GM18520 (cell line): ENCODE data around the gene ELF4.
A peak's percentile ranks its signal among the peaks of the same experiment; 100 is the strongest.
"Not testable (repeated sequence)": the region's sequence is repeated elsewhere in the genome, so short reads cannot be mapped to it uniquely, and the experiment has no call there.

ENCODE experiments used
- ATAC-seq: cut with Tn5 transposase; IDR thresholded peaks from one replicate; pipeline ENCODE4 v1.9.1; 2021; ENCODE audit not compliant: unreplicated experiment

Gene ELF4

DNA sequence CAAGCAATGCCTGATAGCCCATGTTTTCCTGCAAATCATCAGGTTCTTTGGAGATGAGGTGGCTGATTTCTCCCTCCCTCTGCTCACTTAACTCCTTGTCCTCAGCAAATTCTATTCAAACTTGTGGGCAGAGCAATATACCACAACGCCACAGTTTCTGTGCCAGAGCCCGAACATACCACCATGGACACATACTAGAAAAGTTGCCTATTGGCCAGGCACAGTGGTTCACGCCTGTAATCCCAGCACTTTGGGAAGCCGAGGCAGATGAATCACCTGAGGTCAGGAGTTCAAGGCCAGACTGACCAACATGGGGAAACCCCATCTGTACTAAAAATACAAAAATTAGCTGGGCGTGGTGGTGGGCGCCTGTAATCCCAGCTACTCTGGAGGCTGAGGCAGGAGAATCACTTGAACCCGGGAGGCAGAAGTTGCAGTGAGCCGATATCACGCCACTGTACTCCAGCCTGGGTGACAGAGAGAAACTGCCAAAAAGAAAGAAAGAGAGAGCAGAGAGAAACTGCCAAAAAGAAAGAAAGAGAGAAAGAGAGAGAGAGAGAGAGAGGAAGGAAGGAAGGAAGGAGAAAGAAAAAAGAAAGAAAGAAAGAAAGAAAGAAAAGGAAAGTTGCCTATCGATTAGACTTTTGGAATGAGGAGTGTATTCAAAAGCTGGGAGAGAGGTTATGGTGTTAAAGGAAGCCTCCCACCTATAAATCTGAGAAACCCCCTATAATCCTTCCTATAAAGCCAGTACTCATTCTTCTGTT lies 5.0 kb upstream of the ELF4 start:
- ATAC-seq = not testable (repeated sequence)

DNA sequence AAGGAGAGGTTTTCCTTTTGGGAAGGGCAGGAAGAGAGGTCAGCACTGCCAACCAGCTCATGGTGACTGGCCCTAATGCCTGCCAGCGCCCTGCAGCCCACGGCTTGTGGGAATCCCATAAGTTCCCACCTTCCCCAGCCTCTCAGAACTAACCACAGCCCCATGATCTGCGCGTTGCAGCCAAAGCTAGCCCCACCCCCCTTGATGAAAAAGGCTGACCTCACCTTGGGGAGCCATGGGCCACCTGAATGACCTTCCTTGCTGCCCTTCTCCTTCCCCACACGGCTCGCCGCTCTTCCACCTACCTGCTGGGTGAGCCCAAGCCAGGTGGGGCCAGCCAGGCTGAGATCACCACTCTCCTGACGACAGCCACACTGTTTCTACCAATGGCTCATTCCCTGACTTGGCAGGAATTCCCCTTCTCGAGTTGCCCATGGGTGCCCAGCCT lies 3.9 kb upstream of the ELF4 start:
- no peak for ATAC-seq

DNA sequence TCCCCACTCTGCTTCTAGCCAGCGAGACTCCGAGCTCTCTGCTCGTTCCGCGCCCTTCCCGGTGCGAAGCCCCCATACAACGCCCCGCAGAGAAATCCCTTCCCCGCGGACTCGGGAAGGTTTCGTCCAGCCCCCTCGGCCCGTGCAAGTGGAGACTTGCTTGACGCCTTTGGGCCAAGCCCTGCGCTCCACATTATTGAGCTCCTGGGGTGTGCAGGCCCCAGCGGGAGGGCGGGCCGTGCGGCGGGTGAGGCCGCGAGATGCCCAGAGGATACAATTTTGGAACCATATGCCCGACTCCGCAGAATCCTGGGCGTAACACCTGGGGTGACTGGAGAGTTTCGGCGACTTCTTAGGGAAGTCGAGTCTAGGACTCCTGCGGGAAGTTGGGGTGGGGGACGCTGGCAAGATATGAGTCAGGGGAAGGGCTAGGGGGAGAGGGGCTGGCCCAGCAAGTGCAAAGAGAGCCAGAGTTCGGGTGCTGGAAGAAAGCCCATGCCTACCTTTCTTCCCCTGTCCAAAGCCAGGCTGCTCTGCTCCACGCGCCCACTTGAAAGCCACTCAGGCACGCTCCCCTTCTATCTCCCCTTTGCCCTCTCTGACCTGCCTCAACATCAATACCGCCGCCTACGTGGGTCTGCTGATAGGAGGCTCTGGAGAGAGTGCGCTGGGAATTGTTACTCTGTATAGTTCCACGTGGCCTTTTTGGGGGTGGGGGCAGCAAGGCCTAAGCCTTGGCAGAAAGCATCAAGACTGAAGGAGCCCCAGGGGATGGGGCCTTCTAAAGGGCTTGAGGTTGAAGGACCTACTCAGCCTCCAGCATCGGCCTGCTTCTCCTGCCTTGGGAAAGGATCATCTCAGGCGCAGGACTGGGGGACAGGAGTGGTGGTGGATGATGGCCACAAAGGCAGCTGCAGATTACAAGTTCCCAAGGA lies 1.2 kb upstream of the ELF4 start:
- ATAC-seq = no peak

DNA sequence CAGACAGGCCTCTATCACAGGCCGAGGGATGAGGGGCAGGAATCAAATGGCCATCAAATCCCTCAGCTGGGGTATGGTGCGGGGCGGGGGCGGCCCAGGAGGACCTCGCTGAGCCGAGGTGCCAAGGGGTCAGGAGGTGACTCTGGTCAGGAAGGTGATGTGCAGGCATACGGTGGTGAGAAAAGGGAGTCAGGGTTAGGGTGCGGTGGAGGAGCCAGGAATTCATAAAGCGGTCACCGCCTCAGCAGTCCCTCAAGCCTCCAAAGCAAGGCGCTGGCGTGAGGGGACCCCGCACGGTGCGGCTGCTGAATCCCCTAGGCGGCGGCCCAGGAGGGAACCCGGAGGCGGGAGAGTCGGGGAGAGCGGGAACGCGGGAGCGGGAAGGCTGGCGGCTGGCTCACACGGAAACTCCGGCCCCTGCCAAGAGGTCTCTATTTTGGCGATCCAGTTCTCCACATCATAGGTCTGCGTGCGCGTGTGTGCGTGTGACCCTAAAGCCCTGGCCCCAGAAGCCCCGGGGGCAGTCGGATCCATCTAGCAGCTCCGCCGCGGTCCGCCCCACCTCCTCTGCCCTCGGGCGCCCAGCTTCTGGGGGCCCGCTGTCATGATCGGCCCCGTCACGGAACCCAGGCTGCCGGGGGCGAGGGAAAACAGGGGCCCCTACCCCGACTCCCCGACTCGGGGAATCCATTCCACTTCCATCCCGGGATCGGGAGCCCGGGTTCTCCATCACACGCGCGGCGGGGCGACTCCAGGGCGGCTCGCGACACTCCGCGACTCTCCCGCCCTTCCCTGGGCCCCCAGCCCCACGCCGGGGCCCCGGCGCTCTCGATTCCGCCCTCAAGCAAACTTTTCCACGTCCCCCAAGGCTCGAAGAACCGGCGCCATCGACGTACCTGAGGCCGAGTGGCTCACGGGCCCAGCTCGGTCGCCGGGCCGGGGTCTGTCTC lies 593 bp downstream of the ELF4 start:
- no peak for ATAC-seq

DNA sequence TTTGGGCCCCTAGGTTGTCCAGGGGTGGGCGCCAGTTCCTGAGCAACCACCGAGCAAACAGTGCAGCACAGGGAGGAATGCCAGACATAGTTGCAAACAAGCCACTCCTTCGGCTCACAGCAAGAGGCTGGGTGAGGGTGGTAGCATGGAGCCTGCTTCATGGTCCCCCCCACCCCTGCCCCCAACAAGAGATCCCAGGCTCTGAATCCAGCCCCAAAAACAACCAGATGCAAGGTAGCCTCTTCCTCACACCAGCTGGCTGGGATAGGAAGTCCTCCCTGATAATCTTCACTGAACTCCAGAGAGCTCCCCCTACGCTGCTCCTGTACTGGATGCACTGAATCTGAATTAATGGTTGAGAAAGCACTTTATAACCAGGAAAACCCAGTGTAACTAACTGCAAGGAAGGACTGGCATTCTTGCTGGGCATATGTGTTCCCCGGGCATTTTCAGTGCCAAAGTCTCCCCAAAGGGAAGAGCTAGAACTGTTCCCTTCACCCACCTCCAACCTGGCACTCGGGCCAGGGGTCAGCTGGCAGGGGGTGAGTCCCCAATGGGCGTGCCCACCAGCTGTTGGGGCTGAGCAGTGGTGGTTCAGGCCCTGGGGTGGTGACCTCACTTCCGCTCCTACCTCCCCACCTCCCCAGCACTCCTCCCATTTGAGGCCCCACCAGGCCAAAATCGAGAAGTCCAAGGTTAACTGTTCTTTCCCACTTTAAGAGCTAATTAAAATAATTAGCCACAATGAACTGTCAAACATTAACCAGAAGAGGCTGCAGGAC lies 1.5 kb downstream of the ELF4 start:
- ATAC-seq = peak; percentile 54

DNA sequence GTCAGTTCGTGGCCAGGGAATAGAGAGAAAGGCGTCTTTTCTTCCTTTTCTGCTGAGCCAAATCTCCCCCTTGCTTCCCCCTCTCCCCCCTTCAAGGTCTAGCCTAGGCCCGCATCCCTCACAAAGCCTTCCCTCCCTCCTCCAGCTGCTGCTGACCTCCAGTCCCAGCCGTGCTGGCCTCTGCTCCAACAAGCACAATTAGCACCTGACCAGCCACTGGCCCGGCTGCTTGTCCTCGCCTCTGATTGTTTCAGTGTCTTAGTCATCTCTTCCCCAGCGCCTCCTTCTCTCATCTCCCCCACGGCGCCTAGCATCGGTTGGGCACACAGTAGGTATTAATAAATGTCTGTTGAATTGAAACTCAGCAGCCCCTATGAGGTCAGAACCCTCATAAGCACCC lies 4.2 kb downstream of the ELF4 start:
- ATAC-seq = no peak

DNA sequence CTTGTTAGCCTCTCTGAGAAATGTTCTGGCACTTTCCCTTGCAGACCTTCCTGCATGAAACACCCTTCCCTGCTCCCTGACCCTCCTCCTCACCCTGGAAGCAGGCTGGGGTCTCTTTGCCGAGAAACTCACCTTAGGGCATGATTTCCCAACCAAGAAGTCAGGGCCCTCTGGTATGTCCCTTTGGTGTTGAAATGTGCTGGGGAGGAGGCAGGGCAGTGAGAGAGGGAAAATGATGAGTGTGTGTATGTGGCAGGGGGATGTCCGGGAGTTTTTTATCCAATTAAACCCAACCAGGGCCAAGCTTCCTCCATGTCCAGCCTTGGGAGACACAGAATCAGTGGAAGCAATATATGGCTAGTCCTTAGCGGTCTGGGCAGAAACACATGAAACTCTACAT lies 5.1 kb downstream of the ELF4 start:
- no peak for ATAC-seq

DNA sequence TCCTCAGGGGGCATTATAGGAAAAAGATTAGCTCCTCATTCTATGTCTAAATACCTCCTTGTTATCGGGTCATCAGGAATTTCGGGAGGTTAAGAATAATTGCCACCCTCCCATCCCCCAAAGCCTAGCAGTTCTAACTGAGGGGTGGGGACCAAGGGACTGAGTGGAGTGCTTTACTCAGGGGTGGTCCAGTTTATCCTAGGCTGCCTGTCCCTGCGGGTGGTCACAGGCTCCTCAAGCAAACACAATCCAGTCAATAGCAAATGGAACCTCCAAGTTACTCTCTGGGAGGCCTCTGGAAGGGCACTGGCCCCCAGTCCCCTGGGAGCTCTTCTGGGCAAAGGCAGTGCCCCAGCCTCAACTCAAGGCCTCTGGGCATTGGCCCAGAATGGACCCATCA lies 6.7 kb downstream of the ELF4 start:
- no peak for ATAC-seq

DNA sequence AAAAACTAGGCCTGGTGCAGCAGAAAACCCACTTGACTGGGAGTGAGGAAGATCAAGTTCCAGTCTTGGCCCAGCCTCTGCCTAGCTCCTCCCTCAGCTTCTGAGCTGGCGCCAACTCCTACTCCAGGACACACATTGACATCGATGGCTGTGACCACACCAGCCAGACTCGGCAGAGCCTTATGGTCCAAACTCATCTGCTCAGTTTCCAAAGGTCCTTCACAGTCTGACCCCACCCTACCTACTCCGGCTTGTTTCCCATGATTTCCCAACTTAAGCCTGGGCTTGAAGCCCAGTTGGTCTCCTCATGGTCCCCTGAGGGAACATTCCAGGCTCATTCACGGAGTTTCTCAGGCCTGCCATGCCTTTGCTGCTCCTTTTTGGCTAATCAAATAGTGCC lies 10.1 kb downstream of the ELF4 start:
- ATAC-seq = no peak

DNA sequence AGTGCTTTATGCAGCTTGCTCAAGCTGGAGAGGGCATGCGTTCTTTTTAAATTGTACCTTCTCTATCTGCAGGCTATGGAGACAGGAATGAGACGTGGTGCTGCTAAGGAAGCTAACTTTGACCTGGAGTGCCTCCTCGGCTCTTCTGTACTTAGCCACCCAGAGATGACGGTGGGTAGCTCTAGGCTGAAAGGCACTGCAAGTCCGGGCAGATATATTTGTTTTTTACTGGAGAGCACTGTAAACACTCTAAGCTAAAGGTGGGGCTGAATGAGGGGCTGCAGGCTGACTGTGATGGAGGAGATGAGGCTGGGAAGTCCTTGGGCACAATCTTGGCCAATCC lies 12.1 kb downstream of the ELF4 start:
- ATAC-seq = no peak

DNA sequence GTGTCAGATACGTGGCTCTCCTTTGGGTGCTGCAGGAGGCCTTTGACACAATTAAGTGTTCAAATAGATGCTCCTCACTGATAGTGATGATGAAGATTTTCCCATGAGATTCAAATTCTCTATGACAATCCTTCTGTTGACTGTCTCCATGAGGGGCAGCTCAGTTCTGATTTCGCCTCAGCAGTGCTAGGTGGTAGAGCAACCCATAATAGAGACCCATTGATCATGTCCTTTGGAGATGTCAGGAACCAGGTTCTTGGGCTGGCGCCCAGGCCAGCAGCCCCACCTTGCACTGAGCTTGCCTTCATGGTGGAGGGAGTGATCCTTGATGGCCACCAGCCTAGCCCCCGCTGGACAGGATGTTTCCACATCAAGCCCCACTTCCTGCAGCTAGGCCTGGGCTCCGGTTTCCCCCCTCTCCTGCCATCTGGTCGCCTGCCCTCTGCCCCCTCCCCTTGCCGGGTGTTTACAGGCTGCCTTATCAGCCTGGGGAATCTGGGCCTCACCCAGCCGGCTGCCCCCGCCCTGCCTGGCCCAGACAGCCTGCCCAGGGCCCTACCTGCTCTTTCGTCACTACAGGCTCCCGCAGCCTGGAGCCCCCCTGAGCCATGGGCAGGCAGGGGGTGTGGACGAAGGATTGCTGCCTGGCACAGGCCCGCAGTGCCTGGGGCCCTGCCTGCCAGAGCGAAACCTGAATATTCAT lies 12.6 kb downstream of the ELF4 start:
- ATAC-seq = no peak

DNA sequence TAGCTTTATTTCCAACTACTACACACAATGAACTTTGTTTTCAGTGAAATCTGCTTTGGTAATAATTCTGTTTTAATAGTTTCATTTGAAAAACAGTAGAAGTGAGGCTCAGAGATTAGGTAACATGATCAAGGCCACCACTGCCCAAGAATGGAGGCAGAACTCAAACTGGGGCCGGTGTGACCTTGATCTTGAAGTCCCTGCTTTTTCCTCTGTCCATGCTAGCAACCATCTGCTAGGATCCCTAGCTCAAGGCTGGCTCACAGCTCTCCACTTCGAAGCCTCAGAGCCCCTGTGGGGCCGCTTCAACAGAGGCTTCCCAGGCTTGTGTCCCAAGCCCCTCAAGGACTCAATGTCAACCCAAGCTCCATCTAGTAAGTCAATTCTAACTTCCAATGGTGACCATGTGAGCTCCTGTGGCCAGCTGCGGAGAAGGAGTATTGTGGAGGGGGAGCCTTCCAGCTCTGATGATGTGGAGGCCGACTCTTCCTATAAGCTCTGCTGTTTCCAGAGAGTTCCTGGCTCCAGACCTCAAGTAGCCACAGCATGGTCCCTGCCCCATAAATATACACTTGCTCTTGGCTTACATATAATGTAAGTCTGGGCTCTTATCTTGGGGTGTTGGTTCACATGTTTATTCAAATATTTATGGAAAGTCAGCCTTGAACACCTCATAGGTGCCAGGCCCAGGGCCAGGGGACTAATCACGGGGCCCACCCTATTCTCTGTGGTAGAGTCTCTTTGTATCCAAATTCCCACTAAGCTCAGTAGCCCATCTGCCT lies 14.9 kb downstream of the ELF4 start:
- ATAC-seq = no peak

DNA sequence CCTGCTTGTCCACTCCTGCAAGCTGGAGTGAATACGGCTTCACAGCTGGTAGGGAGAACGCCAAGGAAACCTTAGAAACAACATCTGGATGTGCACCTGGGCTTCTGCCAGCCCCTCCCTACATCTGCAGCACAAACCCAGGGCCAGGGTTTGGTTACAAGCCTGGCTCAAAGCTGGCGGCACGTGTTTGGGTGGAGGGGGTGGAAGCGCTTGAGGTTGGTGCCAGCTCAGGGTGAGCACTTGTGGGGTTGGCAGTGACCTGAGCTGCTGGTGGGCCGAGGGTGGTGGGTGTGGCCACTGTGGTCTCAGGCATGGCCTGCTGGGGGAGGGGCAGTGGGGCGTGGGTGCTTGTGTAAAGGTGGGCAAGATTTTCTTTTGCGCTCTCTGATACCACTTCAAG lies 15.6 kb downstream of the ELF4 start:
- no peak for ATAC-seq

DNA sequence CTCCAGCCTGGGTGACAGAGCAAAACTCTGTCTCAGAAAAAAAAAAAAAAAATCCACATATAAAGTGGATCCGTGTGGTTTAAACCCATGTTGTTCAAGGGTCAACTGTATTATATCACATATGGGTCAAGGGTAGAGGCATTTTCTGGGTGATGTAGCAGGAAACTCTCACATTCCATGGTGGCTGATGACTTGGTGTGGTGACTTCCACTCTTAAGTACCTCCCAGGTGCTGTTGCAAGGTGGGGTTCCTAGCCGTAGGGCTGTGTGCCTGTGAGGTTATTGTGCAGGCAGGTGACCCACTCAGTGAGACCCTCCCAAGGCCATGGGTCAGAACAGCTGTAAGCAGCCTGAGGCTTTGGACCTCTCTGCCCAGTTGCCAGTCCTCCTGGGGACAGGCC lies 17.0 kb downstream of the ELF4 start:
- ATAC-seq = no peak

DNA sequence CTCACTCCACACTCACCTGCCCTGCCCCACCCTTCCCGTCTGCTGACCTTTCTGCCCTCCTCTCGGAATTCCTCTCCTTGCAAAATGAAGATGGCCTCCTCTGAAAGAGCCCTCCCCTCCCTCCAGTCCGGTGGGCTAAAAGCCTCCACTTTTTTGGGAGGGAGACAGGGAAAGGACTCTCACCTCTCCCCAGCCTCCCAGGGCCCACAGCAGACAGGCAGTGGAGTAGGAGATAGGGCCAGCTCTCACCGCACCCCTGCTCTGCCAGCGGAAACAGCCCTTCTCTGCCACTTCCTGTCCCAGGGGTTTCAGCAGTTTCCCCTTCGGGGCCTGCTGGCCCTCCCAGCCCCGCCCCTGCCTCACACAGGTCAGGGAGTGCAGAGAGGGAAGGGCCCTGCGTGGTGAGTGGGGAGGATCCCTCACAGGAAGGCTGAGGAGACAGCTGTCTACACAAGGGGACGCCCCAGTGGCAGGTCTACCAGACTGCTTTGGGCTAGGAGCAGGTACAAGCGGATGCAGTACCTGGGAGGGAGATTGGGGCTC lies 18.2 kb downstream of the ELF4 start:
- ATAC-seq = peak; percentile 98

DNA sequence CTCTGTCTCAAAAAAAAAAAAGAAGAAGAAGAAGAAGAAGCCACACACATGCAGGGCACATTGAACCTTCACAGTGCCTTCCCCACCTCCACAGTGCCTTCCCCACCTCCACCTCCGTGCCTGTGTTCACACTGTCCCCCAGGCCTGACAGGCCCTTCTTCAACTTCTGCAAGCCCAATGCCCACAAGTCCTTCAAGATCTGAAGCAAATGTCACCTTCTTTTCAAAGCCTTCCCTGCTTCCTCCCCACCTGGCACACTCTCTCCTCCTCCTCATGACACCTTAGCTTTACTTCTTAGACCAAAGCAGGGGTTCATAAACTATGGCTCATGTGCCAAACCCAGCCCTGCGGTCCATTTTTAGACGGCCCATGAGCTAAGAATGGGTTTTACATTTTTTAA lies 19.9 kb downstream of the ELF4 start:
- ATAC-seq = no peak

DNA sequence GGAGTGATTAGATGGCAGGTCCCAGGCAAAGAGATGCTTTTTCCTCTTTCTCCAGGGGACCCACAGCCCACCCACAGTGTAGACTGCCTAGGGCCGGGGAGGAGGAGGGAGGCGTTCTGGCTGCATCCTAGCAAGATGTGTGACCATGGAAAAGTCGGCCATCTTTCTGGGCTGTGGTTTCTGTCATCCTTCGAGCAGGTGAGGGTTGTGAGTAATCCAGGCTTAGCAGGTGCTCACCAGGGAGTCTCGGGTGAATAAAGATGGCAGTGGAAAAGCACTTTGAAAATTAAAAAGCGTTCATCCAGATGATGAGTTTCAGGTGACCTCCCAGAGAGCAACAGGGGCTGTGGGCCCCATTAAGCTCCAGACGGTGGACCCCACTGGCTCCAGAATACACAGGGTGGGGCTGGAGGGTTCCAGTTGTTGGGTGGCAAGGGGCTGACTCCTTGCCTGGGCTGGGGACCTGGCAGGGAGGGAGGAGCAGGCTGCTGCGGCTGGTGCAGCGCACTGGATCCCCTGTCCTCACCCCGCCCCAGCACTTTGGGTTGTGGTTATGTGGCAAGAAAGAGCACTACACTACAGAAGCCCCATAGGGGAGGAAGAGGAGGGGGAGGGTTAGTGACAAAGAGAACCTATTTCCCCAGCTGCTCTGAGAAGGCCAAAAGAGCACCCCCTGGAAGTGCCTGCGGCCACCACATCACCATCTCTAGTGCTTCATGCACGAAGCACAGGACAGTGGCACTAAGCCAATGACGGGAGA lies 23.7 kb downstream of the ELF4 start:
- ATAC-seq = peak; percentile 31
